ENCODE measurements around the gene NKPD1.

DNA sequence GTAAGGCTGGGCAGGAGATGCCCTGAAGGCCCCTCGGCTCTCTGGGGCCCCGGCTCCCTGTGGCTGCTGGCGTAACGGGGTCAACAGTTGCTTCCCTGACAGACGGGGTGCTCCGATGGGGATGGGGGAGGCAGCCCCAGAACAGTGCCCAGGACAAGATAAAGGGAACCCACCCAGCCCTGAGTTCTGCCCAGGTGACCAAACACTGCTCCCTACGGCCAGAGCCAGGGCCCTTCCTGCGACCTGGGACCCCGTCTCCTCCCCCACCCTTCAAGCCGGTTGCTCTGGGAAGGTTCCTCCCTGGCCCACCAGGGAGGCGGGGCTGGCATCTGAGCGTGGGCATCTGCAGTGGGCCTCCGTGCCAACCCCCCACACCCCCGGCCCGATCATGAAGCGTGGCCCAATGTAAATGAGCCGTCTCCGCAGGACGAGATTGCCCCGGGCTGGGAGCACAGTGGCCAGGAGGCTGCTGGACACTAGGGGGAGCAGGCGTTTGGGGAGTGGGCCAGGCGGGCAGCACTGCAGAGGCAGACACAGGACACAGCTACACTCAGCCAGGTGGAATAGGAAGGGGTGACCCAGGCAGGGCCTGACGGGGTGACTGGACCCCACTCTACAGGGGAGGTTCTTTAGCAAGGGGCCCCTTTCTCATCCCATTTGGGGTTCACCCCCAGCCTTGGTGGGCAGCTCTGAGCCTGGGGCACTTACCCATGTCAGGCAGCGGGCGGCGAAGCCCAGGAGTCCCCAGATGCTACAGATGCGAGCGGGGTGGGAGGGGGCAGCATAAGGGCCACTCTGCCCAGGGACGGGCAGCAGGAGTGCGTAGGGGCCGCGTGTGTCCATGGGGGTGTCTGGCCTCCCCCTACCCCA is 1.2 kb upstream of the NKPD1 start:
- TF ChIP-seq, protein P1, sequence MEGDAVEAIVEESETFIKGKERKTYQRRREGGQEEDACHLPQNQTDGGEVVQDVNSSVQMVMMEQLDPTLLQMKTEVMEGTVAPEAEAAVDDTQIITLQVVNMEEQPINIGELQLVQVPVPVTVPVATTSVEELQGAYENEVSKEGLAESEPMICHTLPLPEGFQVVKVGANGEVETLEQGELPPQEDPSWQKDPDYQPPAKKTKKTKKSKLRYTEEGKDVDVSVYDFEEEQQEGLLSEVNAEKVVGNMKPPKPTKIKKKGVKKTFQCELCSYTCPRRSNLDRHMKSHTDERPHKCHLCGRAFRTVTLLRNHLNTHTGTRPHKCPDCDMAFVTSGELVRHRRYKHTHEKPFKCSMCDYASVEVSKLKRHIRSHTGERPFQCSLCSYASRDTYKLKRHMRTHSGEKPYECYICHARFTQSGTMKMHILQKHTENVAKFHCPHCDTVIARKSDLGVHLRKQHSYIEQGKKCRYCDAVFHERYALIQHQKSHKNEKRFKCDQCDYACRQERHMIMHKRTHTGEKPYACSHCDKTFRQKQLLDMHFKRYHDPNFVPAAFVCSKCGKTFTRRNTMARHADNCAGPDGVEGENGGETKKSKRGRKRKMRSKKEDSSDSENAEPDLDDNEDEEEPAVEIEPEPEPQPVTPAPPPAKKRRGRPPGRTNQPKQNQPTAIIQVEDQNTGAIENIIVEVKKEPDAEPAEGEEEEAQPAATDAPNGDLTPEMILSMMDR (IDR thresholded peaks at IDR 0.05) = peak; percentile 31 to 46 (median 44)
- TF ChIP-seq POLR2A (IDR thresholded peaks at IDR 0.05) = no peak
